ENCODE data around the gene TEK.
"Not testable (repeated sequence)": the region's sequence is repeated elsewhere in the genome, so short reads cannot be mapped to it uniquely, and the experiment has no call there.

The TEK gene

GRCh38 chr9:27202056-27202455 is 93.0 kb downstream of the TEK start:
- TF ChIP-seq POLR2A (IDR thresholded peaks at IDR 0.05; ENCODE audit: low read depth, low read length) = no peak
- FAIRE-seq = no peak
- no peak for DNase-seq (ENCODE audit: insufficient read length, low spot score)

DNA sequence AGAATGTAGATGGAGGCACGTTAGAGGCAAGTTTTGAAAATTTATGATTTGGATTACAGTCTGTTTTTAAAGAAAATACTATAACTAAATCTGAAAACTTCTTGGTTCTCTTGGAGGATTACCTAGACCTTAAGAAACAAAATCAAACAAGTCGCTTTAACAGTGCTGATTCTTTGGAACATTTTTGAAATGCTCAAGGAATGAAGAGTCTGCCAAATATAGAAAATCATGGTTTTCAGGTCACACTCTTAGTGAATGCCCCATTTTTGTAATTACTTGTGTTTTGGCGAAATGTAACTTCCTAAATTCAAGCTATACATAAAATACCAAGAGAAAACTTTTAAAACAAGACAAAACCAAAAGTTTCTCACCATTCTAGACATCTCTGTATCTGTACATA is 94.8 kb downstream of the TEK start:
- FAIRE-seq (no peak), DNase-seq (ENCODE audit: insufficient read length, low spot score) (no peak)
- no peak for TF ChIP-seq POLR2A (IDR thresholded peaks at IDR 0.05; ENCODE audit: low read depth, low read length)

DNA sequence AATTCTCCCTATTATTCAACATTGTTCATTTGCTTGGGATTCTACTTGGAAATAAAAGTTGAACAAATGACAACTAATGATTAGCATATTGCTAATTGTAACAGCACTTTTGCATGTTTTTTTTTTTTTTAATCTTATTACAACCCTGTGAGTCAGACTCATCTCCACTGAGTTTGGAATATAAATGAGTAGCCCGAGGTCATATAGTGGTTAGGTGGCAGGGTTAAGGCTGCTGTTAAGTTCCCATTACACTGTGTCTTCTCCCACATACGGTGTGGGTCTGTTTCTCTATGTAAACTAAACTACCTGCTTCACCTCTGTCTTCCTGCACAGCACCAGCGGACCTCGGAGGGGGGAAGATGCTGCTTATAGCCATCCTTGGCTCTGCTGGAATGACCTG is 95.6 kb downstream of the TEK start:
- DNase-seq (ENCODE audit: insufficient read length, low spot score) (no peak), FAIRE-seq (no peak)
- no peak for TF ChIP-seq POLR2A (IDR thresholded peaks at IDR 0.05; ENCODE audit: low read depth, low read length)

DNA sequence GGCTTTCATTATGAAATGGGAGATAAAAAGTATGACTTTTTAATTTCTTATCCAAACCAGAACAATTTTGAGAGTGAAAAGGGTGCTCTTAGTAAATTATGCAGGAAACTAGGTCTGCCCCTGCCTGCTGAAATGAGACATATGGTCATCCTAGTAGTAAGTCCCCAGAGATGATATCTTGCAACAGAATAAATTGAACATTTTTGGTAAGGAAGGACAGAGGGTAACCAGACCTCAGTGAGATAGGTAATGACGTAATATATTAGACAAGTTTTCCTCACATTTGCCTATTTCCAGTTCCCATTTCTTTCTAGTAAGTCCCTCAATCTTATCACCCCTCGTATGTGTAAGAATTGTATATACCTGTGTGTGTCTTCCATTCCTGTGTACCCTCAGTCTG is 96.2 kb downstream of the TEK start:
- FAIRE-seq (no peak), DNase-seq (ENCODE audit: insufficient read length, low spot score) (no peak)
- TF ChIP-seq POLR2A (IDR thresholded peaks at IDR 0.05; ENCODE audit: low read depth, low read length) = no peak

DNA sequence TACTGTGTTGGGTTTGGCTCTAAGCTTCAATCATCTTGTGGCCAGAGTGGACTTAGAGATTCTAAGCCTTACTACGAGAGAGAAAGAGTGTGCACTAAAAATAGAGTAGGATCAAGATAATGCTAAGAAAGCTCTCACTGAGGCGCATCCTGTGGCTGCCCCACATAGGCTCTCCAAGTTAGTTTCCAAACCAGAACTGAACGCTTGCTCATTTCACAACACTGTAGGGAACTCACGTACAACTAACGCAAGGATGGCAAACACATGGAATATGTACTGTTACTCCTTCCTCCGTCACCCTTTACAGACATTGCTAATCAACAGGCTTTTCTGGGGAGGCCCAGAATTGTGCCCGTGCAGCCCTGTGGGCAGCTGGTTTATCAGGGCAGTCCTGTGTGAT is 97.0 kb downstream of the TEK start:
- no peak for DNase-seq (ENCODE audit: insufficient read length, low spot score)
- no peak for TF ChIP-seq POLR2A (IDR thresholded peaks at IDR 0.05; ENCODE audit: low read depth, low read length)
- no peak for FAIRE-seq

DNA sequence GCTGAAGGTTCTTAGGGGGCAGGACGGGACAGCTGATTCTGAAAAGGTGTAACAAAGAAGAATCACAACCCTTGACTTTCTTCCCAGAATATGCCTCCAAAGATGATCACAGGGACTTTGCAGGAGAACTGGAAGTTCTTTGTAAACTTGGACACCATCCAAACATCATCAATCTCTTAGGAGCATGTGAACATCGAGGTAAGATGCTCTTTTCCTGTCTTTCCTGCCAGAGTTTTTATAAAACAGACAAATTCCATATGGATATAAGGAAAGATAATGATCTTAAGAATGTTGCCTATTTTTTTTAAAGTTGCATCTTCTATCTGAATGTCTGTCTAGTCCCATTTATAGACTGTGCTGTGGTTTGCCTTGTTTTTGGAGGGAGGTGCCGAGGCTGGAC is 100.0 kb downstream of the TEK start:
- FAIRE-seq = no peak
- no peak for TF ChIP-seq POLR2A (IDR thresholded peaks at IDR 0.05; ENCODE audit: low read depth, low read length)
- no peak for DNase-seq (ENCODE audit: insufficient read length, low spot score)

GRCh38 chr9:27210588-27210987 is 101.6 kb downstream of the TEK start:
- DNase-seq (ENCODE audit: insufficient read length, low spot score) (no peak), FAIRE-seq (no peak)
- no peak for TF ChIP-seq POLR2A (IDR thresholded peaks at IDR 0.05; ENCODE audit: low read depth, low read length)

DNA sequence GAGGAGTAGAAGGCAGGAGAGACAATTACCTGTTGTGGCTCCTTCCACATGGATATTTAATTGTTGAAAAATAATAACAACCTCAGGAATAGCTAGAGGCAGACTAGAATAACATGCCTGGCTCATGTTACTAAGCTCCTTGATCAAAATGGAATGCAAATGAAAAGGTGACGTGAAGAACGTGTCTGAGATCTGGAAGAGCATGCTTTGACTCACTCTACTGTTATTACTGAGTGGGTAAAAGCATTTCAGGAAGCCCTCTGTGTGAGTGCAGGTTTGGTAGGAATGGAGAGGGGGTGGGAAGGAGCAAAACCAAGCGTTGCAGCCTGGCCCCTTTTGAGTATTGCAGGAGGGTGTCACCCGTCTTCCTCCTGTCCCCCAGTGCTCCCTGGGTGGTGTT is 103.2 kb downstream of the TEK start:
- no peak for TF ChIP-seq POLR2A (IDR thresholded peaks at IDR 0.05; ENCODE audit: low read depth, low read length)
- DNase-seq (ENCODE audit: insufficient read length, low spot score) = no peak
- FAIRE-seq = no peak

- FAIRE-seq (no peak), DNase-seq (ENCODE audit: insufficient read length, low spot score) (no peak)
- no peak for TF ChIP-seq POLR2A (IDR thresholded peaks at IDR 0.05; ENCODE audit: low read depth, low read length)
Measured at GRCh38 chr9:27212621-27213020, 103.6 kb downstream of the TEK start.

DNA sequence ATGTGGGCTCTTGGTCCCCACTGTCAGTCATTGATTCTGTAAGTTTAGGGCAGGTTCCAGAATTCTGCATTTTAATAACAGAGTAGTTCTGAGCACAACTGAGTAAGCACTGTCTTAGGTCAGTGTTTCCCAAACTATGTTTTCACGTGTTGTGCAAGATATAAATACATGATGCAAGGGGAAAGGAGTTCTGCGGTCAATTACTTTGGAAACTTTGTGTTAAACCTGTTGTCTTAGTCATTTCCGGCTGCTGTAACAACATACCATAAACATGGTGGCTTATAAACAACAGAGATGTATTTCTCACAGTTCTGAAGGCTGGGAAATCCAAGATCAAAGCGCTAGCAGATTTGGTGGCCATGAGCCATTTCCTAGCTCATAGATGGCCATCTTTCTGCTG is 118.2 kb downstream of the TEK start:
- DNase-seq (ENCODE audit: insufficient read length, low spot score) (no peak), FAIRE-seq (no peak)
- no peak for TF ChIP-seq POLR2A (IDR thresholded peaks at IDR 0.05; ENCODE audit: low read depth, low read length)

DNA sequence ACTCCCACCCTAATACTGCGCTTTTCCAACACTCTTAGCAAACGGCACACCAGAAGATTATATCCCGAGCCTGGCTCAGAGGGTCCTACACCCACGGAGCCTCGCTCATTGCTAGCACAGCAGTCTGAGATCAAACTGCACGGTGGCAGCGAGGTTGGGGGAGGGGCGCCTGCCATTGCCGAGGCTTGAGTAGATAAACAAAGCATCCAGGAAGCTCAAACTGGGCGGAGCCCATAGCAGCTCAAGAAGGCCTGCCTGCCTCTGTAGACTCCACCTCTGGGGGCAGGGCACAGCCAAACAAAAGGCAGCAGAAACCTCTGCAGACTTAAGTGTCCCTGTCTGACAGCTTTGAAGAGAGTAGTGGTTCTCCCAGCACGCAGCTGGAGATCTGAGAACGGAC is 130.6 kb downstream of the TEK start:
- not testable (repeated sequence) for FAIRE-seq; DNase-seq (ENCODE audit: insufficient read length, low spot score)

DNA sequence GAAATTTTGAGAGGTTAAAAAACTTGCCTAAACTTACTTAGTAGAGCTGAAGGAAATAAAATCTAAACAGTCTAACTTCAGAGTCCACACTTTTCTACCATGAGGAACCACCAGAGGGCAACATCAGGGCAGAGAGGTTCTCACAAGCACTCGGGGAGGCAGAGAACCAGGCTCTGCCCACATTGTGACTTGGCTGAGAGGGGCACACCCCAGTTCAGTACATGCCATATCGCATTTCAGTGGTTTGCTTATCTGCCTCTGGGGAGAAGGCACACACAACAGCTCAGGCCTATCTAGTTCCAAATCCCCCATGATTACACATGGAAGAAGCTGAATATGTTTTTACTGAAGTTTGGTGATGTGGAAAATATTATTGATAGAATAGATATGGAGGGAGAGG is 138.7 kb downstream of the TEK start:
- DNase-seq (ENCODE audit: insufficient read length, low spot score) = peak; percentile 47
- peak; percentile 96 for FAIRE-seq
- no peak for TF ChIP-seq POLR2A (IDR thresholded peaks at IDR 0.05; ENCODE audit: low read depth, low read length)

DNA sequence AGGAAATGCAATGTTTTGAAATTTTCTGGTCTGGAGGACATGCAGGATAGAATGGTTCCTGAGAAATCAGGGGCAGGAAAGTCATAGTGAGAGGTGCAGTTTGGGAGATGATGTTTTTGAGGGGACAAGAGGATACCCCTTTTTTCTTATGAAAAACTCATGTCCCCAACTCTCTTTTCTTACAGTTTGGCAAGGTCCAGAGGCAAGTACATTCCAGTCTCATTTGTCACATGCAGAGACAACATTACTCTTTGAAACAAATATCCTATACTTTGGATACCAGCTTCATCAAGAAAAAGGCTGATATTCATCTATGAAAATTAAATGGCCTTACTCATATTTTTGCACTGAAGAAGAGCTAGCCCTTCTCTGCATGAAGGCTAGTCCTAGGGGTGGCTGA is 139.7 kb downstream of the TEK start:
- no peak for DNase-seq (ENCODE audit: insufficient read length, low spot score)
- peak; percentile 66 for FAIRE-seq
- no peak for TF ChIP-seq POLR2A (IDR thresholded peaks at IDR 0.05; ENCODE audit: low read depth, low read length)

GRCh38 chr9:27258662-27259061 is 149.6 kb downstream of the TEK start:
- no peak for DNase-seq (ENCODE audit: insufficient read length, low spot score)
- FAIRE-seq = no peak
- TF ChIP-seq POLR2A (IDR thresholded peaks at IDR 0.05; ENCODE audit: low read depth, low read length) = no peak

DNA sequence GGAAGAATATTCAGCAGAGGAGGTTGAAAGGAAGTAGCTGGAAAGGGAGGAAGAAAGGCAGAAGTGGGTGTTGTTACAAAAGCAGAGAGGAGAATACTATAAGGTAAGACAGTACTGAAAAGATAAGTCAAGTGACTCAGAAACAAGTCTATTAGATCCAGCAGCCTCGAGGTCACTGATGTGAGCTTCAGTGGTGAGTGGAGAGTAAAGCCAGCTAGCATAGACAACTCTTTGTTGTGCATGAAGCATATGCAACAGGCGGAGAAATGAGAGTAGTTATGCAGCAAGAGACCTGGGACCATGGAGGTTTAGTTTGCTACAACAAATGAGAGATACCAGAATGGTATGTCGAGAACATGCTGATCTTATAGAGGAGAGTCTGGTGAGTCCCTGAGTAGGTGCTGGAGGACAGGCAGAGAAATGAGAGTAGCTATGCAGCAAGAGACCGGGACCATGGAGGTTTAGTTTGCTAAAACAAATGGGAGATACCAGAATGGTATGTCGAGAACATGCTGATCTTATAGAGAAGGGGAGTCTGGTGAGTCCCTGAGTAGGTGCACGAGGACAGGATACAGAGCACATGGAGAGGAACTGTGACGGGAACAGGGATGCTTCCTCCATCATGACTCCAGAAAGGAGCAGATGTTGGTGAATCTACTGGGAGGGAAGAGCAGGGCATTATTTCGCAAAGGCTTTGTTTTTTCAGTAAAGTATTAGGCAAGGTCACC is 151.9 kb downstream of the TEK start:
- DNase-seq (ENCODE audit: insufficient read length, low spot score) = no peak
- TF ChIP-seq POLR2A (IDR thresholded peaks at IDR 0.05; ENCODE audit: low read depth, low read length) = no peak
- FAIRE-seq = no peak
